GM12878 (cell line): Measurements from ENCODE around the gene WWC2. TPM values are rescaled to one million over a fixed set of nuclear protein-coding genes. Genes with fewer than 3 reads are reported as not detected.

Source experiments
- ATAC-seq: fragments of 200-7000 bp; cut with Tn5 transposase; 3 replicates; pipeline ENCODE4 v1.9.1; 2020; ENCODE audit warnings: mild to moderate bottlenecking, moderate library complexity
- BruUV-seq: library from RNA; stranded (reverse); fragments of 400-500 nt; replicated peaks from 2 replicates; lab custom pipeline; 2021; lab: Mats Ljungman, UMichigan
- CTCF ChIA-PET: fragments of 300-600 bp; sonication (Branson Sonifier 250); formaldehyde crosslinking; extraction: SDS; loops from one replicate; lab custom pipeline; 2021; ENCODE audit warnings: inconsistent platforms; lab: Yijun Ruan, JAX
- POLR2A ChIA-PET: fragments of 350-600 bp; formaldehyde crosslinking; extraction: SDS; loops from one replicate; lab custom pipeline; 2021; ENCODE audit warnings: inconsistent platforms; lab: Charles Lee
- RAD21 ChIA-PET: fragments of 300-600 bp; sonication (Branson Sonifier 250); formaldehyde crosslinking; loops from one replicate; lab custom pipeline; 2023; ENCODE audit warnings: antibody characterized with exemption; ENCODE audit not compliant: unreplicated experiment; lab: Charles Lee
- SMC1A ChIA-PET: fragments of 300-600 bp; sonication (Branson Sonifier 250); formaldehyde crosslinking; loops from one replicate; lab custom pipeline; 2023; ENCODE audit not compliant: unreplicated experiment, uncharacterized antibody; lab: Charles Lee
- DNase-seq: peaks from one replicate; pipeline ENCODE4 v3.0.0-alpha.2; 2011; ENCODE audit warnings: low read depth, low spot score
- FAIRE-seq: peaks from 3 replicates; lab custom pipeline; 2011; peaks lifted over from hg19 to GRCh38; lab: Jason Lieb, UNC
- H2AFZ ChIP-seq: 2 replicates; pipeline ENCODE4 v1.6.0; 2011; ENCODE audit warnings: low read depth, low read length, control low read depth; ENCODE audit not compliant: control insufficient read depth
- H3K27ac ChIP-seq: 2 replicates; pipeline ENCODE4 v1.5.1; 2011; ENCODE audit warnings: control low read depth; ENCODE audit not compliant: control insufficient read depth, insufficient read depth
- H3K27me3 ChIP-seq, 2 experiments: replicated peaks in 1 of 2; 2 replicates each; pipeline versions ENCODE4 v1.6.0 to v1.6.1; 2011; ENCODE audit warnings: low read length in 1 of 2; ENCODE audit not compliant: control insufficient read depth in 2 of 2, insufficient read depth in 2 of 2
- H3K36me3 ChIP-seq, 2 experiments: 2 replicates each; pipeline ENCODE4 v1.5.1; 2011; ENCODE audit warnings: low read length in 1 of 2; ENCODE audit not compliant: control insufficient read depth in 2 of 2, insufficient read depth in 2 of 2
- H3K4me1 ChIP-seq: 2 replicates; pipeline ENCODE4 v1.6.1; 2011; ENCODE audit warnings: mild to moderate bottlenecking, low read length, moderate library complexity, mixed read lengths; ENCODE audit not compliant: control insufficient read depth, insufficient read depth
- H3K4me2 ChIP-seq: 2 replicates; pipeline ENCODE4 v1.6.0; 2011; ENCODE audit warnings: control low read depth; ENCODE audit not compliant: control insufficient read depth, insufficient read depth
- H3K4me3 ChIP-seq: fragments of 200-600 bp; sonication (generic); 2 replicates; pipeline ENCODE4 v1.5.1; 2016
- H3K79me2 ChIP-seq: 2 replicates; pipeline ENCODE4 v1.6.0; 2011; ENCODE audit warnings: low read length; ENCODE audit not compliant: control insufficient read depth, insufficient read depth
- H3K9ac ChIP-seq: 2 replicates; pipeline ENCODE4 v1.8.0; 2011; ENCODE audit warnings: low read length, control low read depth, mixed read lengths; ENCODE audit not compliant: control insufficient read depth, insufficient read depth
- H3K9me3 ChIP-seq: replicated peaks from 3 replicates; pipeline ENCODE4 v1.5.1; 2011; ENCODE audit warnings: mild to moderate bottlenecking, low read length; ENCODE audit not compliant: control insufficient read depth, insufficient read depth
- H4K20me1 ChIP-seq: 2 replicates; pipeline ENCODE4 v1.6.0; 2011; ENCODE audit not compliant: control insufficient read depth, insufficient read depth
- ATF7 ChIP-seq: fragments of 450-650 bp; IDR thresholded peaks from 2 replicates; pipeline ENCODE4 v1.6.1; 2016; ENCODE audit warnings: low read depth, mild to moderate bottlenecking
- BHLHE40 ChIP-seq, 2 experiments: fragments of 450-650 bp in 1 of 2; IDR thresholded peaks; 2 replicates each; pipeline ENCODE4 v1.6.1; 2011 to 2017; ENCODE audit warnings: low read depth in 2 of 2, borderline replicate concordance in 1 of 2, improper control_type of control experiment in 1 of 2, low read length in 1 of 2, mild to moderate bottlenecking in 1 of 2
- CHD4 ChIP-seq: fragments of 200-600 bp; sonication (generic); IDR thresholded peaks from 2 replicates; pipeline ENCODE4 v1.6.1; 2016; ENCODE audit warnings: mild to moderate bottlenecking
- EP300 ChIP-seq, 2 experiments: fragments of 150-350 bp in 1 of 2; IDR thresholded peaks; 2 replicates each; pipeline ENCODE4 v1.6.1; 2011 to 2012; ENCODE audit warnings: low read depth in 2 of 2, low read length in 2 of 2, borderline replicate concordance in 1 of 2, improper control_type of control experiment in 1 of 2, inconsistent platforms in 1 of 2; ENCODE audit not compliant: control insufficient read depth in 1 of 2
- FOXM1 ChIP-seq: IDR thresholded peaks from 2 replicates; pipeline ENCODE4 v1.6.1; 2012; ENCODE audit warnings: low read depth, mild to moderate bottlenecking, inconsistent platforms, low read length, moderate library complexity
- GABPA ChIP-seq: IDR thresholded peaks from 2 replicates; pipeline ENCODE4 v1.6.1; 2014; ENCODE audit warnings: antibody characterized with exemption, low read depth, mild to moderate bottlenecking, inconsistent platforms
- HSF1 ChIP-seq: fragments of 150-350 bp; IDR thresholded peaks from 2 replicates; pipeline ENCODE4 v1.6.1; 2014; ENCODE audit warnings: mild to moderate bottlenecking, low read depth, low read length
- IRF4 ChIP-seq: IDR thresholded peaks from 2 replicates; pipeline ENCODE4 v1.6.1; 2011; ENCODE audit warnings: low read depth, low read length
- JUNB ChIP-seq: IDR thresholded peaks from 2 replicates; pipeline ENCODE4 v1.6.1; 2016; ENCODE audit warnings: antibody characterized with exemption, mild to moderate bottlenecking
- NFIC ChIP-seq: IDR thresholded peaks from 2 replicates; pipeline ENCODE4 v1.6.1; 2012; ENCODE audit warnings: low read depth, mild to moderate bottlenecking, inconsistent platforms, low read length, moderate library complexity
- NR2C2 ChIP-seq: IDR thresholded peaks from 2 replicates; pipeline ENCODE4 v1.6.1; 2011; ENCODE audit warnings: borderline replicate concordance, low read depth; ENCODE audit not compliant: control insufficient read depth, insufficient read length
- PML ChIP-seq: IDR thresholded peaks from 2 replicates; pipeline ENCODE4 v1.6.1; 2012; ENCODE audit warnings: low read length, inconsistent platforms
- RAD21 ChIP-seq: IDR thresholded peaks from 2 replicates; pipeline ENCODE4 v1.6.1; 2011; ENCODE audit warnings: mild to moderate bottlenecking, low read depth, low read length, moderate library complexity; ENCODE audit not compliant: insufficient read depth
- RAD51 ChIP-seq: fragments of 450-650 bp; IDR thresholded peaks from 2 replicates; pipeline ENCODE4 v1.6.1; 2016; ENCODE audit warnings: moderate library complexity, mild to moderate bottlenecking, inconsistent platforms
- RELB ChIP-seq: fragments of 450-650 bp; IDR thresholded peaks from 2 replicates; pipeline ENCODE4 v1.6.1; 2017; ENCODE audit warnings: low read depth, mild to moderate bottlenecking, moderate library complexity
- RUNX3 ChIP-seq: IDR thresholded peaks from 2 replicates; pipeline ENCODE4 v1.6.1; 2012; ENCODE audit warnings: low read length, inconsistent platforms
- SUPT20H ChIP-seq: IDR thresholded peaks from 2 replicates; pipeline ENCODE4 v1.6.1; 2011; ENCODE audit warnings: low read depth, mild to moderate bottlenecking, low read length, moderate library complexity, borderline replicate concordance; ENCODE audit not compliant: control insufficient read depth
- TAF1 ChIP-seq: IDR thresholded peaks from 2 replicates; pipeline ENCODE4 v1.6.1; 2011; ENCODE audit warnings: mild to moderate bottlenecking, low read depth, low read length, borderline replicate concordance
- USF2 ChIP-seq: IDR thresholded peaks from 2 replicates; pipeline ENCODE4 v1.6.1; 2011; ENCODE audit warnings: low read depth, low read length, improper control_type of control experiment, borderline replicate concordance
- ZNF207 ChIP-seq: fragments of 450-650 bp; IDR thresholded peaks from 2 replicates; pipeline ENCODE4 v1.6.1; 2014; ENCODE audit warnings: antibody characterized with exemption, mild to moderate bottlenecking, borderline replicate concordance
- WGBS: methylation state at CpG from one replicate; pipeline ENCODE4 v1.1.6; 2016; ENCODE audit warnings: low lambda C conversion rate; ENCODE audit not compliant: insufficient replicate concordance, insufficient coverage; ENCODE audit errors: missing lambda C conversion rate; 5-methylcytosine and 5-hydroxymethylcytosine counted together
- in situ Hi-C: fragments of 300-500 bp; cut with MboI; formaldehyde crosslinking; loops from 9 replicates; pipeline ENCODE4 v1.14.3; 2018; ENCODE audit warnings: mixed read lengths
- intact Hi-C: fragments of 100-400 bp; cut with micrococcal nuclease; formaldehyde crosslinking; loops from one replicate; pipeline ENCODE4 v1.14.2; 2022; ENCODE audit not compliant: unreplicated experiment
- polyA plus RNA-seq, 11 experiments: library from polyadenylated mRNA; depleted of rRNA in 4 of 11; unstranded in 6 of 11; stranded (reverse) in 5 of 11; fragments of >200 nt; fragmentation: Nextera tagmentation in 4 of 11; fragmentation: Illumina TruSeq in 1 of 11; extraction: Ambion mirVana in 4 of 11; extraction: Trizol in 1 of 11; gene quantifications; 1 replicate in 1 of 11; 2 replicates in 10 of 11; pipeline versions ENCODE4 v1.2.1 to v1.2.3, GENCODE V29; 2011 to 2016; ENCODE audit warnings: inconsistent platforms in 2 of 11, missing spikeins in 2 of 11, low read depth in 1 of 11
- total RNA-seq, 4 experiments: library from RNA; depleted of rRNA in 3 of 4; stranded (reverse); fragments of >200 nt in 3 of 4; fragmentation: Illumina TruSeq in 1 of 4; extraction: Trizol in 1 of 4; gene quantifications; 2 replicates each; pipeline versions ENCODE4 v1.2.1 to v1.2.3, GENCODE V29; 2013 to 2021

WWC2 gene
- total and polyA plus RNA-seq, 10 of the 15 experiments (the other 5 are each of a cell fraction or from before 2014, with no cell fraction given), result 0.02 to 0.72 (median 0.06) TPM; not detected in 3

- TF ChIP-seq RUNX3 (no peak), ZNF207 (no peak), NR2C2 (no peak)
Measured at GRCh38 chr4:183183906-183184535, 85.0 kb downstream of the WWC2 start (continued).

GRCh38 chr4:183185018-183185417, 86.0 kb downstream of the WWC2 start:
- ATAC-seq, result peak; percentile 78
- intact Hi-C loops (no loop called here), in situ Hi-C loops (no loop called here)
- WGBS, result 19% methylated on average over 5 of the region's 5 CpGs
- Histone ChIP-seq H3K4me3 (no peak overlapping the region), H3K4me1 (no peaks in the 10 kb centered on the region), H4K20me1 (no peaks in the 10 kb centered on the region), H3K79me2 (no peaks in the 10 kb centered on the region), H3K36me3 (no peaks in the 10 kb centered on the region), H3K4me2 (no peak overlapping the region), H3K27ac (no peak overlapping the region), H3K9me3 (no peaks in the 10 kb centered on the region), H3K27me3 (no peaks in the 10 kb centered on the region), H2AFZ (no peak overlapping the region), H3K9ac (no peak overlapping the region)
- ChIA-PET POLR2A (no interaction called here), RAD21 (no interaction called here), CTCF (no interaction called here), SMC1A (interaction anchor here (0.6 to 2.0 kb wide), 2 partner anchors 19 to 246 kb away, joined by 3 to 6 read pairs; no protein-coding TSS in a partner anchor)
- peak; percentile 52 for FAIRE-seq
- no peak for DNase-seq
- no TSS peak for BruUV-seq
- no peak for TF ChIP-seq FOXM1
- no peak for TF ChIP-seq RELB
- peak; percentile 61 for TF ChIP-seq JUNB
- TF ChIP-seq ATF7, result no peak
- TF ChIP-seq NFIC, result peak; percentile 47; the same call in 1 of the 2 replicates
- peak in 1 of 2 experiments; percentile 36; a peak in 1 of 4 replicates for TF ChIP-seq BHLHE40 (IDR thresholded peaks at IDR 0.05; ENCODE audit: borderline replicate concordance in 1 of 2, low read depth in 2 of 2, low read length in 1 of 2)
- peak in 1 of 2 experiments; percentile 36; a peak in 1 of 4 replicates for TF ChIP-seq EP300 (IDR thresholded peaks at IDR 0.05; ENCODE audit: borderline replicate concordance in 1 of 2, control insufficient read depth in 1 of 2, low read depth in 2 of 2, low read length in 2 of 2)
- TF ChIP-seq GABPA, result no peak
- no peak for TF ChIP-seq PML
- TF ChIP-seq TAF1, result no peak
- TF ChIP-seq USF2, result no peak
- TF ChIP-seq SUPT20H, result no peak
- no peak for TF ChIP-seq HSF1
- TF ChIP-seq CHD4, result no peak
- TF ChIP-seq RAD21, result no peak
- peak; percentile 43; the same call in 1 of the 2 replicates for TF ChIP-seq IRF4
- TF ChIP-seq RAD51, result no peak
